Breast epithelium (tissue), 4 donors: ENCODE data around the gene WBP11. TPM values are rescaled to one million over a fixed set of nuclear protein-coding genes. Genes with fewer than 3 reads are reported as not detected.

Experiments used
- DNase-seq, 2 donors: peaks; one replicate each; pipeline ENCODE4 v3.0.0-alpha.2; 2019; ENCODE audit warnings: low spot score in 2 of 2
- H3K27ac ChIP-seq, 2 donors: fragments of 200-600 bp; sonication (generic) in 1 of 2; one replicate each; pipeline ENCODE4 v1.5.1; 2016 to 2019; ENCODE audit warnings: mild to moderate bottlenecking in 1 of 2
- H3K27me3 ChIP-seq, 2 donors: fragments of 200-600 bp; sonication (generic) in 1 of 2; one replicate each; pipeline versions ENCODE4 v1.5.1 to v1.6.0; 2017 to 2019; ENCODE audit warnings: control low read depth in 1 of 2, mild to moderate bottlenecking in 1 of 2
- H3K36me3 ChIP-seq: fragments of 200-600 bp; one replicate; pipeline ENCODE4 v1.5.1; 2019
- H3K4me1 ChIP-seq, 2 donors: fragments of 200-600 bp; sonication (generic); one replicate each; pipeline ENCODE4 v1.5.1; 2016 to 2019; ENCODE audit warnings: control low read depth in 1 of 2
- H3K4me3 ChIP-seq, 3 donors: fragments of 200-600 bp; sonication (generic); 1 replicate in 2 of 3; 2 replicates in 1 of 3; pipeline ENCODE4 v1.5.1; 2016 to 2019; ENCODE audit warnings: mild to moderate bottlenecking in 3 of 3, moderate library complexity in 2 of 3
- H3K9me3 ChIP-seq, 2 donors: fragments of 200-600 bp; sonication (generic) in 1 of 2; one replicate each; pipeline ENCODE4 v1.5.1; 2016 to 2019; ENCODE audit warnings: control low read depth in 1 of 2
- CTCF ChIP-seq, 3 donors: fragments of 450-650 bp; IDR thresholded peaks; one replicate each; pipeline ENCODE4 v1.5.1; 2016 to 2017; ENCODE audit warnings: antibody characterized with exemption in 3 of 3, mild to moderate bottlenecking in 3 of 3, moderate library complexity in 3 of 3
- POLR2A ChIP-seq: fragments of 450-650 bp; IDR thresholded peaks from one replicate; pipeline ENCODE4 v1.6.1; 2016; ENCODE audit warnings: antibody characterized with exemption, mild to moderate bottlenecking, moderate library complexity
- POLR2AphosphoS5 ChIP-seq, 3 donors: sonication (generic); formaldehyde crosslinking; IDR thresholded peaks; one replicate each; pipeline ENCODE4 v1.6.1; 2017; ENCODE audit warnings: antibody characterized with exemption in 3 of 3
- intact Hi-C: fragments of 100-400 bp; cut with DNase I; formaldehyde crosslinking; loops from one replicate; pipeline ENCODE4 v1.15.1; 2023; ENCODE audit warnings: low total_unique reads
- total RNA-seq, 3 donors: library from RNA; depleted of rRNA; stranded (reverse); fragments of >200 nt; gene quantifications; one replicate each; pipeline ENCODE4 v1.1.0, GENCODE V29; 2016

WBP11 gene
- total RNA-seq, 3 donors from 2014 or later = 20.3 to 22.8 (median 22.1) TPM

- DNase-seq = no peak
- H3K4me3 ChIP-seq = no peak overlapping the region
- H3K27me3 ChIP-seq = no peaks in the 10 kb centered on the region
- H3K9me3 ChIP-seq = no peaks in the 10 kb centered on the region
- peaks cover 0 to 6% of the 10 kb centered on the region in 2 donors for H3K4me1 ChIP-seq
- peak overlapping the region; percentile 28 to 49 for H3K27ac ChIP-seq
- intact Hi-C loops = no loop called here
- TF ChIP-seq POLR2AphosphoS5 (IDR thresholded peaks at IDR 0.05) (no peak), CTCF (IDR thresholded peaks at IDR 0.05) (no peak), POLR2A (no peak)
- H3K36me3 ChIP-seq = no peaks in the 10 kb centered on the region
Observed at GRCh38 chr12:14846876-14847580, 43.8 kb upstream of the WBP11 start.

GRCh38 chr12:14846042-14846587, 42.8 kb upstream of the WBP11 start:
- Histone ChIP-seq H3K4me3 (no peak overlapping the region), H3K4me1 (peaks cover 0 to 12% of the 10 kb centered on the region in 2 donors)
- intact Hi-C loops = no loop called here

GRCh38 chr12:14845350-14845750, 42.1 kb upstream of the WBP11 start:
- H3K27ac ChIP-seq = peak overlapping the region; percentile 35 to 49
- peak in 1 of 2 donors; percentile 30 for DNase-seq
- no peaks in the 10 kb centered on the region for H3K36me3 ChIP-seq
- intact Hi-C loops = loop anchor here (2.0 kb wide), 2 partner anchors 147 to 155 kb away; no protein-coding TSS in a partner anchor
- H3K27me3 ChIP-seq = no peaks in the 10 kb centered on the region
- H3K9me3 ChIP-seq = no peaks in the 10 kb centered on the region
- peak; percentile 79 to 90 (median 84) for TF ChIP-seq CTCF (IDR thresholded peaks at IDR 0.05)
- no peak for TF ChIP-seq POLR2AphosphoS5 (IDR thresholded peaks at IDR 0.05)
- TF ChIP-seq POLR2A = no peak
- no peak overlapping the region for H3K4me3 ChIP-seq
- H3K4me1 ChIP-seq = peaks cover 0 to 12% of the 10 kb centered on the region in 2 donors

More at GRCh38 chr12:14846042-14846587, 42.8 kb upstream of the WBP11 start:
- H3K27me3 ChIP-seq = no peaks in the 10 kb centered on the region
- TF ChIP-seq CTCF (IDR thresholded peaks at IDR 0.05) = peak in 1 of 3 donors; percentile 11
- no peak for TF ChIP-seq POLR2A
- TF ChIP-seq POLR2AphosphoS5 (IDR thresholded peaks at IDR 0.05) = no peak
- DNase-seq = no peak
- no peaks in the 10 kb centered on the region for H3K36me3 ChIP-seq
- peak overlapping the region; percentile 35 to 49 for H3K27ac ChIP-seq
- H3K9me3 ChIP-seq = no peaks in the 10 kb centered on the region

- Histone ChIP-seq H3K27me3 (no peaks in the 10 kb centered on the region), H3K4me3 (no peak overlapping the region), H3K4me1 (peaks cover 0 to 12% of the 10 kb centered on the region in 2 donors), H3K27ac (no peak overlapping the region), H3K9me3 (no peaks in the 10 kb centered on the region), H3K36me3 (no peaks in the 10 kb centered on the region)
- TF ChIP-seq POLR2AphosphoS5 (IDR thresholded peaks at IDR 0.05) = no peak
- no peak for TF ChIP-seq CTCF (IDR thresholded peaks at IDR 0.05)
- no peak for TF ChIP-seq POLR2A
- intact Hi-C loops = loop anchor here (2.0 kb wide), 2 partner anchors 148 to 156 kb away; no protein-coding TSS in a partner anchor
- no peak for DNase-seq
Observed at GRCh38 chr12:14844401-14844800, 41.1 kb upstream of the WBP11 start.

GRCh38 chr12:14843425-14843887, 40.2 kb upstream of the WBP11 start, which contains the start of gene ART4:
Gene ART4 (minus strand): TSS chr12:14843526. CDS start chr12:14843113, 413 bp downstream.
- Histone ChIP-seq H3K9me3 (no peaks in the 10 kb centered on the region), H3K36me3 (no peaks in the 10 kb centered on the region), H3K27me3 (no peaks in the 10 kb centered on the region), H3K4me3 (peak within 1 kb of the TSS in 1 of 3 donors; percentile 7), H3K4me1 (peaks cover 0 to 12% of the 10 kb centered on the region in 2 donors), H3K27ac (peak within 1 kb of the TSS; percentile 62 to 64)
- intact Hi-C loops = no loop called here
- TF ChIP-seq POLR2A = no peak
- no peak for DNase-seq
